Kidney (tissue), 14 donors: Measurements from ENCODE around the gene PTPRO. TPM values are rescaled to one million over a fixed set of nuclear protein-coding genes. Genes with fewer than 3 reads are reported as not detected.

Source experiments
- DNase-seq, 5 donors: peaks; one replicate each; pipeline ENCODE4 v3.0.0-alpha.2; 2013 to 2020
- FAIRE-seq: peaks from 2 replicates; lab custom pipeline; 2012; peaks lifted over from hg19 to GRCh38; lab: Jason Lieb, UNC
- H3K27ac ChIP-seq, 2 donors: one replicate each; pipeline ENCODE4 v1.7.0; 2013; ENCODE audit warnings: low read depth in 2 of 2, low read length in 2 of 2, inconsistent platforms in 1 of 2
- H3K27me3 ChIP-seq: one replicate; pipeline ENCODE4 v1.7.1; 2013; ENCODE audit warnings: low read length, inconsistent platforms; ENCODE audit not compliant: control insufficient read depth, insufficient read depth
- H3K36me3 ChIP-seq, 3 donors: one replicate each; pipeline versions ENCODE4 v1.7.0 to v1.7.1; 2013; ENCODE audit warnings: low read length in 3 of 3, control low read depth in 1 of 3, inconsistent platforms in 1 of 3; ENCODE audit not compliant: insufficient read depth in 3 of 3, control insufficient read depth in 2 of 3
- H3K4me1 ChIP-seq, 3 donors: one replicate each; pipeline versions ENCODE4 v1.7.0 to v1.7.1; 2013; ENCODE audit warnings: low read length in 3 of 3, inconsistent platforms in 1 of 3, low read depth in 1 of 3; ENCODE audit not compliant: control insufficient read depth in 2 of 3, insufficient read depth in 2 of 3
- H3K4me3 ChIP-seq, 3 donors: one replicate each; pipeline versions ENCODE4 v1.7.0 to v1.8.1; 2013; ENCODE audit warnings: low read length in 3 of 3, control low read depth in 1 of 3, inconsistent platforms in 1 of 3
- H3K9ac ChIP-seq, 3 donors: one replicate each; pipeline versions ENCODE4 v1.7.0 to v1.7.1; 2013; ENCODE audit warnings: low read length in 3 of 3, control low read depth in 1 of 3, inconsistent platforms in 1 of 3
- H3K9me3 ChIP-seq, 3 donors: one replicate each; pipeline versions ENCODE4 v1.7.0 to v1.7.1; 2013; ENCODE audit warnings: low read length in 3 of 3, control low read depth in 1 of 3, inconsistent platforms in 1 of 3; ENCODE audit not compliant: control insufficient read depth in 2 of 3, insufficient read depth in 1 of 3
- CTCF ChIP-seq: IDR thresholded peaks from 3 replicates; pipeline ENCODE4 v1.5.1; 2012; ENCODE audit warnings: mild to moderate bottlenecking, moderate library complexity, borderline replicate concordance; ENCODE audit not compliant: insufficient read depth; ENCODE audit errors: extremely low read depth
- intact Hi-C: fragments of 100-400 bp; cut with DNase I; formaldehyde crosslinking; loops from one replicate; pipeline ENCODE4 v1.11.1; 2022
- polyA plus RNA-seq: library from polyadenylated mRNA; stranded (reverse); fragments of 350-450 nt; fragmentation: Illumina TruSeq; extraction: RNeasy Lipid Tissue Mini Kit (QIAGEN cat#74804); gene quantifications from one replicate; pipeline ENCODE4 v1.2.3, GENCODE V29; 2014; ENCODE audit warnings: low read depth, low replicate concordance; ENCODE audit not compliant: insufficient read depth
- total RNA-seq: library from RNA; stranded (reverse); fragmentation: NEBNext Ultra II Directional; extraction: Animal tissue kit (Norgen Biotek cat#: 25700); gene quantifications from one replicate; pipeline ENCODE4 v1.2.1, GENCODE V29; 2021
- donor health status: control.
- donor health status: control.
- donor health status: control.
- donor health status: control.
- donor health status: control.
- donor health status: DM: yes; HTN: yes; CAD: no.
- donor health status: Normal renal cell carcinoma (clear cell type).

PTPRO gene
- total and polyA plus RNA-seq, 2 donors from 2014 or later: 4.6 to 44.0 TPM

- intact Hi-C loops: no loop called here
- no peaks in the 10 kb centered on the region for H3K9me3 ChIP-seq
- H3K4me1 ChIP-seq: no peaks in the 10 kb centered on the region
- DNase-seq (no peak), FAIRE-seq (no peak)
- no peak overlapping the region for H3K4me3 ChIP-seq
- no peak overlapping the region for H3K9ac ChIP-seq
- H3K36me3 ChIP-seq: no peaks in the 10 kb centered on the region
- no peak for TF ChIP-seq CTCF
- no peaks in the 10 kb centered on the region for H3K27me3 ChIP-seq
- H3K27ac ChIP-seq: no peak overlapping the region
Measured at GRCh38 chr12:15472036-15472435, 149.7 kb downstream of the PTPRO start.

GRCh38 chr12:15474766-15475165 lies 152.5 kb downstream of the PTPRO start:
- DNase-seq (no peak), FAIRE-seq (no peak)
- Histone ChIP-seq H3K9me3 (no peaks in the 10 kb centered on the region), H3K4me1 (no peaks in the 10 kb centered on the region), H3K27ac (no peak overlapping the region), H3K36me3 (no peaks in the 10 kb centered on the region), H3K27me3 (no peaks in the 10 kb centered on the region), H3K9ac (no peak overlapping the region), H3K4me3 (no peak overlapping the region)
- TF ChIP-seq CTCF: no peak
- intact Hi-C loops: no loop called here

- no peak for TF ChIP-seq CTCF
Measured at GRCh38 chr12:15477761-15478160, 155.5 kb downstream of the PTPRO start.

GRCh38 chr12:15481846-15482245 lies 159.5 kb downstream of the PTPRO start:
- Histone ChIP-seq H3K27me3 (no peaks in the 10 kb centered on the region), H3K27ac (no peak overlapping the region), H3K9ac (no peak overlapping the region), H3K36me3 (no peaks in the 10 kb centered on the region), H3K9me3 (no peaks in the 10 kb centered on the region), H3K4me1 (no peaks in the 10 kb centered on the region), H3K4me3 (no peak overlapping the region)
- FAIRE-seq (no peak), DNase-seq (no peak)
- TF ChIP-seq CTCF: no peak
- intact Hi-C loops: no loop called here

More at GRCh38 chr12:15477761-15478160, 155.5 kb downstream of the PTPRO start:
- Histone ChIP-seq H3K27me3 (no peaks in the 10 kb centered on the region), H3K9ac (no peak overlapping the region), H3K27ac (no peak overlapping the region), H3K9me3 (no peaks in the 10 kb centered on the region), H3K4me1 (no peaks in the 10 kb centered on the region), H3K4me3 (no peak overlapping the region), H3K36me3 (no peaks in the 10 kb centered on the region)
- intact Hi-C loops: no loop called here
- no peak for DNase-seq
- no peak for FAIRE-seq
